Stimulated activated CD8-positive, alpha-beta memory T cell treated with anti-CD3 and anti-CD28 coated beads, Interleukin-12 subunit alpha, Interleukin-12 subunit beta, amount 100 ng/mL, for 1 hour (primary cell): ENCODE data around the gene INSYN1.
"Not testable (repeated sequence)": the region's sequence is repeated elsewhere in the genome, so short reads cannot be mapped to it uniquely, and the experiment has no call there.

Experiments
- DNase-seq: peaks from one replicate; pipeline ENCODE4 v3.0.0-alpha.2; 2020; ENCODE audit warnings: low read depth

The INSYN1 gene

DNA sequence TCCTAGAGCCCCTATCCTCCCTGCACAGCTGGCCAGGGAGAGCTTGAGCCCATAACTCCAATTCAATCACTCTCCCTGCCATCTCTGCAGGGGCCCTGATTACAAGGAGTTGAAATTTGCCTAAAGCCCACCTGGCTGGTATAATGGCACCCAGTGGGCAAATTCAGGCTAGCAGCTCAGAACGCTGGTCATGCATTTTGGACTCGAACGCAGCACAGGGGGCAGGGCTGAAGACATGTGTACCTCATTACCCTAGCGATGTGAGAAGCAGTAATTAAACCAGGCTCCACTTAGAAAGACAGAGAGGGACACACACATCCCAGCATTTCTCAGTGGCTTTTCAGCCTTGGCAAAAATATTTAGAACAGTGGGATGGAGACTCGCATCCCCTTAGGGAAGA is 3.2 kb downstream of the INSYN1 start:
- DNase-seq = no peak

GRCh38 chr15:73749533-73749932 is 3.6 kb downstream of the INSYN1 start:
- DNase-seq = no peak

- no peak for DNase-seq
Measured at GRCh38 chr15:73748730-73749129, 4.4 kb downstream of the INSYN1 start.

- no peak for DNase-seq
Measured at GRCh38 chr15:73747847-73748590, 5.1 kb downstream of the INSYN1 start.

DNA sequence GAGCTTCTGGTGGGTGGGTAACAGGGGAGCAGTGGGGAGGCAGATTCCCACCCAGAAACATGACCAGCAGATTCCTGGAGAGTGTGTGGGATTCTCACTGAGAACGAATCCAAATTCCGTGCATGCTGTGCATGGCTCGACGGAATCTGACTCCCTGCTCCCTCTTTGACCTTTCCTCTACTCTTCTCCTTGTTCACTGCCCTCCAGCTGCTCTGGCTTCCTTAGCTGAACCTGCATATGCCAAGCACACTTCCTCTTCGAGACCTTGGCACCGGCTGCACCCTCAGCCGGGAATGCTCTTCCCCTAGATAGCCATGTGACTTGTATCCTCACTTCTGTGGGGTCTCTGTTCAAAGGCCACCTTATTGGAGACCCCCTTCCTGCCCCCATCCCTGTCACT is 6.3 kb downstream of the INSYN1 start:
- DNase-seq = no peak

DNA sequence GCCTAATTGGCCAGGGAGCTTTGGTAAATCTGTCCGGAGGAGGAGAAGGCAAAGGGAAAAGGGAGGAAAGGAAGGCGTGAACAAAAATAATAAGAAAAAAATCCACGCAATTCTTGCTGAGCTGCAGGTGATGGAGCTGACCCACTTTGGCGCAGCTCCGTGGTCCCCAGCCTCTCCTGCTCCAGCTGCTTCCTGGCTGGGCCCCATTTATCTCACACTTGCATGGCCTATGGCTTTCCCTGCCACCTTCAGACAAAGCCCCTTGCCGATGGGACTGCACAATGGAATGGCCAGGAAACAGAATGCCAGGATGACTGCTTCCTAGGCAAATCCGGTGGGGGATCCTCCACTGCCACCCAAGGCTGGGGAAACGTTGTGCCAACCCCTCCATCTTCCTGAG is 6.9 kb downstream of the INSYN1 start:
- DNase-seq = no peak

DNA sequence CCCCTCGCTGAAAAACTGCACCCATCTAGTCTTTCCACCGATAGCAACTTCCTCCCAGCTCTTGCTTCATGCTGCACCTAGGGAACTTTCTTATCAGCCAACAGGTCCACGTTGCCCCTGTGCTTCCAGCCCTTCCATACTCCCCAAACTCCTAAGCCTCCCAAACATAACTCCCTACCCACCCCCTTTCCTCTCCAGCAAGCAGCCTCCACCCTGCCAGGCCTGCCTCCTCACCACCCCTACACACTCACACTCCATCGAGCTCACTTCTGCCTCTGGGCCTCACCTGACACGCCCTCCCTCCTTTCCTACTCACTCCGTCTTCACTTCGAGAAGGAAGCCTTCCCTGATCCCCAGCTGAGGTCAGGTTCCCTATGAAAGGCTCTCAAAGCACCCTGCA is 8.1 kb downstream of the INSYN1 start:
- no peak for DNase-seq

- DNase-seq = no peak
Measured at GRCh38 chr15:73744293-73744692, 8.9 kb downstream of the INSYN1 start.

DNA sequence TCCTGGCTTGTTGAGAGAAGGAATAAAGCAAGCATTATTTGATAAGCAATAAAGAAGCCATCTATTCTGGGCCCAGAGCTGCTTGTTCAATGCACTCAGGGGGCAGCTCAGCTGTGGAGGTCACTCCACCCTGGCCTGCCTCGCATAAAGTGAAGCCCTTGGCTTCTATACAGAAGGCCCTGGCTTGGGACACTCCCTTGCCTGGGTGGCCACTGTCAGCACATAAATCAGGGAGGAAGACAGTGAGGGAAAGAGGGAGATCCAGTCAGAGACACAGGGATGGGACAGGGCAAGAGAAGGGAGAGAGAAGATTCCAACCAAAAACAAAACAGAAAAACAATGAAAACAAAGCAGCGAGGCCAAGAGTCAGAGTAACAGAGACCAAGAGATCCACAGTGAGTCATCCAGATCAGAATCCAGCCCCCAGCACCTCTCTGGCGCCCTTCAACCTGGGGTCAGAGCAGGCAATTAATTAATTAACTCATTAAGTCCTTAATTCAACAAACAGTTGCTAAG is 11.8 kb downstream of the INSYN1 start:
- no peak for DNase-seq

- no peak for DNase-seq
Measured at GRCh38 chr15:73740152-73741048, 12.8 kb downstream of the INSYN1 start.

DNA sequence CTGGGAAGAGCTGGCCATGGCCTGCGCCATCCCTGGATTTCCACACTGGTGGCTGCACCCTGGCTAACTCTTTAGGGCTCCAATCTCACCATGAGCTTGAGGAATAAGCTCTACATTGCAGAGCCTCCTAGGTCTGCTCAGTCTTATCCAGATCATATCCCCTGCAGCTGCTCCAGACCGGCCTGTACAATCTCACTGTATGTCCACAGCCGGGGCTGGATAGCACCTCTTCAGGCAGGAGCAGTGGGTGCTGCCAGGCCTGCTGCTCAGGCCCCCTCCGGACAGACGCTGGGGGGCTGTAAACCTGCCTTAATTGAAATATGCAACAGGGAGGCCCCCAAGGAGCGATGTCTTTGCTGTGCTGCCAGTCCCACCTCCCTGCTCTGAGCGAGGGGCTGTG is 15.6 kb downstream of the INSYN1 start:
- no peak for DNase-seq

DNA sequence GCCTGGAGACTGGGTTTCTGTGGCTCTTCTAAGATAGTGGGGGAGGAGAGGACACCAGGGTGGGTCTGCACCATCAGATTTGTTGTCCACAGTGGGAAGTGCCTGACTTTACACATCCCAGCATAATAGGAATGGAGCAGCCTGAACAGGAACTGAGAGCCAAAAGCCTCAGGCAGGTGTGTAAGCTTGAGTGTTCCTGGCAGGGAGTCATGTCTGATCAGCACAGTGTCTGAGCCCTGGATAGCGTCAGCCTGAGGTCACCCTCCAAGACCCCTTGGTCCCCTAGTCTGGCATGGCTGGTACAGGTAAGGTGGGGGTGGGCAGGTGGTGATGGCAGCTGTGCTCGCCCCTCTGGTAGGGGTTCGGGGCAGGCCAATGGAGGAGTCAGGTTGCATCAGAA is 20.2 kb downstream of the INSYN1 start:
- no peak for DNase-seq

DNA sequence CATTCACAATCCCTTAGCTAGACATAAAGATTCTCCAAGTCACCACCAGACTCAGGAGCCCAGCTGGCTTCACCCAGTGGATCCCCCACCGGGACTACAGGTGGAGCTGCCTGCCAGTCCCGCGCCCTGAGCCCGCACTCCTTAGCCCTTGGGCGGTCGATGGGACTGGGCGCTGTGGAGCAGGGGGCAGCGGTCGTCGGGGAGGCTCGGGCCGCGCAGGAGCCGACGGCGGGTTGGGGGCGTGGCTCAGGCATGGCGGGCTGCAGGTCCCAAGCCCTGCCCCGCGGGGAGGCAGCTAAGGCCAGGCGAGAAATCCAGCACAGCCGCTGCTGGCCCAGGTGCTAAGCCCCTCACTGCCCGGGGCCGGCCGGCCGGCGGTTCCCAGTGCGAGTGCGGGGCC is 21.1 kb downstream of the INSYN1 start:
- not testable (repeated sequence) for DNase-seq

DNA sequence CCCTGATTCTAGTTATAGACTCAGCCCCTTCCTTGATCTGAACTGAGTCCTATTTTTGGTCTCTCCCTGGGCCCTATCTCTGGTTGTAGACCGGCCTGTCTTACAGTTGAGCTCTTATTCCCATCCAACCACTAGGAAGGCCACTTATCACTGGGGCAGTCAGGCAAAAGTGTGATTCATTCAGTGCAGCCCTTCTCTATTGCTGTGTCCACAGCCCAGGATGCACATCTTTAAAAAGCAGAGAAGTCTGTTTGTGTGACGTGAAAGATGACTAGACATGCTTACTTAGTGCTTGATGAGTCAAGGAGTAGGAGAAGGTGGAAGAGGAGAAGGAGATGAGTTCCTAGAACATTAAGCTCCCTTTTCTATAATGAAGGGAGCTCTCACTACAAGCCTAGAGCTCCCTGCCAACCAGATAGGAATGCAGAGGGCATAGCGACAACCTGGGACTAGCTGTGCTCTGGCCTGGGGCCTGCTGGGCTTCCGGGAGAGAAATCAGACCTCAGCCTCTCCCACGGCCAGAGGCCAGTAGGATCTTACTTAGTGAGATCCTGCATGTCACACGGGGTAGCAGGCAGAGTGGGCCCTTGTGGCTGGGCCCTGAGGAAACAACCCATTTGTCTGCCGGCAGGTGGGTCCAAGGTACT is 25.7 kb downstream of the INSYN1 start:
- DNase-seq = no peak

DNA sequence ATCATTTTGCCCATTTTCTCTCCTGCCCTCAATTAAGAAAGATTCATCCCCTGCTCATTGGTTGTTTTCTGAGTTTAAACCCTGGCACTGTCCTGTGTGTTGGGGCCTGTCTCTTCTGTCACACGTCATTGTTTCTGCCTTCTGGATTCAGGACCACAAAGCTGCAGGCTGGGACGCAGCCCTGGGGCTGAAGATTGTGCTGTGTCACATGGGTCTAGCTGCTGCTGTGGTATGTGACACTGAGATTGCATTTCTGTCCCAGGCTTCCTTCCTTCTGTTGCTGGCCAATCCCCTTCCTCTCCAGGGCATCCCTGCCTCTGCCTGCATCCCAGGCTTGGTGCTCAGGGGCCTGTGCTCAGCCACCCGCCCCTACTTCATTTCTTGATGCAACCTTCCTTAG is 28.9 kb downstream of the INSYN1 start:
- DNase-seq = no peak

DNA sequence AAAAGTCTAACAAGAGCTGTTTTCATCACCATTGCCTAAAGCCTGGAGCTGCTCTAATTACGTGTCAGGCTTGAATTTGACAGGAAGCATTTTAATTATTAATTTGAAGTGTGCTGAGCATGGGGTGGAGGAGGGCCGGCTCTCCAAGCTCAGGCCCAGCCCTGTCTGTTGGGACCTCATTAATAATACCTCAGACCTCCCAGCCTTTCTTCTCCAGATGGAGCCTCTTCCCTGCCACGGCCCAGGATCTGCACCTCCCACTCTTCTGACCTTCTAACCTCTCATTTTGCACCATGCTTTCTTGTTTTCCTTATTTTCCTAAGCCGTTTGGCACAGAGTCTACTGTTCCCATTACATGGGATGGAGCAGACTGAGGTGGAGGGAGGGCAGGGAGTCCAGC is 30.0 kb downstream of the INSYN1 start:
- DNase-seq = no peak

GRCh38 chr15:73722425-73722824 is 30.7 kb downstream of the INSYN1 start:
- DNase-seq = no peak

DNA sequence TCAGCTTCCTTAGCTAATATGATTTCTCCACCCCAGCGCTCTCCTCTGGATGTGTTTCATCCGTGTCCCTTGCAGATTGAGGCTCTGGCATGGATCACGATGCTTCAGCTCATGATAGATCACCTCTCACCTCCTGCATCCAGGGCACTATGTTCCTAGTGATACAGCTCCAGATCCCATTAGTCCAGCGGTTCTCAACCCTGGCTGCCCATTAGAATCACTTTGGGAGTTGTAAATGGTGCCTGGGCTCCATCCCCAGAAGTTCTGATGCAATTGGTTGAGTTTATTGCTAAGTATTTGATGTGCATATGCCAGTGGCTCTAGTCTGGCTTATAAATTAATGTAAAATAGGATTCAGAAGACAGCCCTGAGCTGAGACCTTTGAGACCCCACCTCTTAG is 34.5 kb downstream of the INSYN1 start:
- no peak for DNase-seq

DNA sequence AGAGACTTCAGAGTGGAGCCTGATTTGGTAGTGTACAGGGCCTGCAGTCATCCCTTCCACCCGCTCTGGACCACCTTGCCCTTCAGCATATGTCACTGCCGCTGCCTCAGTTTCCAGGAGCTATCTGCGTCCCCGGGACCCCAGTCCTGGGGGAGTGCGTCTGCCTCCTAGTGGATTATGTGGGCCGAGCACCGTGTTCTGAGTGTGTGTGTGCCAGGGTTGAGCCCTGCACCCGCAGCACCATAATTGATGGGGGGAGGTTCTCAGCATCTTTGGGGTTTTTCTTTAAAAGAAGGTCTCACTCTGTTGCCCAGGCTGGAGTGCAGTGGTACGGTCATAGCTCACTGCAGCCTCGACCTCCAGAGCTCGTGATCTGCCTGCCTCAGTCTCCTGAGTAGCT is 35.3 kb downstream of the INSYN1 start:
- DNase-seq = no peak

- DNase-seq = no peak
Measured at GRCh38 chr15:73717206-73717605, 35.9 kb downstream of the INSYN1 start.

GRCh38 chr15:73716417-73716816 is 36.7 kb downstream of the INSYN1 start:
- DNase-seq = no peak

DNA sequence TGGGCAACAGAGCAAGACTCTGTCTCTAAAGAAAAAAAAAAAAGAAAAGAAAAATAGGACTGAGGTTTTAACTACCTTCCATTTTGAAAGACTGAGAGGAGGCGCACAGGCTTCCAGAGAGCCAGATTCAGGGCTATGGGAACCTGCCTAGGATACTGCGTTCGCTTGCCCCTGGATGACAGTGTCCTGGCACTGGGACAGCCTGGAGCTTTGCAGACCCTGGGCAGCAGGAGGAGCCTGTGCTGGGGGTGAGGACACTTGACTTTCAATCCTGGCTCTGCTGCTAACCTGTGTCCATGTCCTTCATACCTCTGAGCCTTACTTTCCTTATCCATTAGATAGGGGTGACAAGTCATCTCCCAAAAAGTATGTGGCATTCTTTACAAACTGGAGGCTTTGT is 37.7 kb downstream of the INSYN1 start:
- DNase-seq = no peak
